SK-N-SH (cell line): ENCODE measurements around the gene SLC16A13. TPM values are rescaled to one million over a fixed set of nuclear protein-coding genes. Genes with fewer than 3 reads are reported as not detected.

ENCODE experiments used
- CTCF ChIA-PET: fragments of 300-600, 350-600 bp; formaldehyde crosslinking; extraction: SDS; loops from one replicate; lab custom pipeline; 2021; lab: Yijun Ruan, JAX
- POLR2A ChIA-PET: fragments of 350-600 bp; sonication (Branson Sonifier 250); formaldehyde crosslinking; extraction: SDS; loops from one replicate; lab custom pipeline; 2020; ENCODE audit warnings: antibody characterized with exemption, inconsistent platforms; lab: Yijun Ruan, JAX
- DNase-seq: peaks from one replicate; pipeline ENCODE4 v3.0.0; 2012
- H2AFZ ChIP-seq: fragments of 200-600 bp; sonication (generic); 2 replicates; pipeline ENCODE4 v1.8.1; 2016; ENCODE audit warnings: antibody characterized with exemption, mild to moderate bottlenecking, low read depth
- H3F3A ChIP-seq: fragments of 200-600 bp; sonication (generic); replicated peaks from 2 replicates; pipeline ENCODE3; 2016; ENCODE audit warnings: antibody characterized with exemption, mild to moderate bottlenecking; ENCODE audit not compliant: insufficient read depth
- H3K27ac ChIP-seq, 2 experiments: fragments of 200-500 bp in 1 of 2; fragments of 200-600 bp in 1 of 2; sonication (Bioruptor generic) in 1 of 2; sonication (generic), shearing (Covaris generic) in 1 of 2; 2 replicates each; pipeline versions ENCODE4 v1.5.1 to v1.6.1; 2014 to 2016; ENCODE audit warnings: low read depth in 2 of 2, inconsistent platforms in 1 of 2, low read length in 1 of 2, mild to moderate bottlenecking in 1 of 2, mixed read lengths in 1 of 2
- H3K27me3 ChIP-seq: fragments of 200-600 bp; sonication (generic), shearing (Covaris generic); 2 replicates; pipeline ENCODE4 v1.6.1; 2016; ENCODE audit warnings: mixed run types; ENCODE audit not compliant: insufficient read depth
- H3K36me3 ChIP-seq, 2 experiments: fragments of 200-500 bp in 1 of 2; fragments of 200-600 bp in 1 of 2; sonication (Bioruptor generic) in 1 of 2; sonication (generic) in 1 of 2; replicated peaks in 1 of 2; 2 replicates each; pipeline versions ENCODE3 to v1.5.1; 2014 to 2016; ENCODE audit warnings: low read length in 1 of 2, mild to moderate bottlenecking in 1 of 2; ENCODE audit not compliant: insufficient read depth in 2 of 2, control insufficient read depth in 1 of 2
- H3K4me1 ChIP-seq, 2 experiments: fragments of 200-500 bp in 1 of 2; fragments of 200-600 bp in 1 of 2; sonication (Bioruptor generic) in 1 of 2; sonication (generic), shearing (Covaris generic) in 1 of 2; 2 replicates each; pipeline versions ENCODE4 v1.5.1 to v1.6.1; 2014 to 2016; ENCODE audit warnings: low read depth in 1 of 2, low read length in 1 of 2, mixed run types in 1 of 2; ENCODE audit not compliant: insufficient read depth in 2 of 2, control insufficient read depth in 1 of 2
- H3K4me2 ChIP-seq: fragments of 200-600 bp; sonication (generic), shearing (Covaris generic); 2 replicates; pipeline ENCODE4 v1.6.1; 2017; ENCODE audit warnings: mixed run types
- H3K4me3 ChIP-seq, 2 experiments: fragments of 200-500 bp in 1 of 2; fragments of 200-600 bp in 1 of 2; sonication (Bioruptor generic) in 1 of 2; sonication (generic), shearing (Covaris generic) in 1 of 2; 2 replicates each; pipeline versions ENCODE4 v1.5.1 to v1.8.1; 2014 to 2016; ENCODE audit warnings: low read depth in 2 of 2, inconsistent platforms in 1 of 2, low read length in 1 of 2, mild to moderate bottlenecking in 1 of 2, mixed read lengths in 1 of 2, moderate library complexity in 1 of 2
- H3K79me2 ChIP-seq: fragments of 200-600 bp; sonication (generic); 2 replicates; pipeline ENCODE4 v1.8.1; 2017; ENCODE audit warnings: mild to moderate bottlenecking; ENCODE audit not compliant: insufficient read depth
- H3K9ac ChIP-seq: fragments of 200-600 bp; sonication (generic); 2 replicates; pipeline ENCODE4 v1.6.1; 2017; ENCODE audit warnings: mixed run types
- H3K9me2 ChIP-seq: fragments of 200-600 bp; sonication (generic); 2 replicates; pipeline ENCODE4 v1.6.1; 2017; ENCODE audit warnings: mixed run types
- H3K9me3 ChIP-seq: fragments of 200-600 bp; sonication (generic); 2 replicates; pipeline ENCODE4 v1.6.1; 2017; ENCODE audit warnings: mixed run types, mild to moderate bottlenecking, moderate library complexity
- H4K20me1 ChIP-seq: fragments of 200-600 bp; sonication (generic); 2 replicates; pipeline ENCODE4 v1.6.1; 2017; ENCODE audit warnings: mild to moderate bottlenecking, mixed run types; ENCODE audit not compliant: insufficient read depth
- CHD2 ChIP-seq: fragments of 150-350 bp; IDR thresholded peaks from 2 replicates; pipeline ENCODE4 v1.6.1; 2018; ENCODE audit warnings: low read length; ENCODE audit not compliant: partially characterized antibody
- CTCF ChIP-seq: fragments of 200-600 bp; sonication (generic); IDR thresholded peaks from 2 replicates; pipeline ENCODE4 v1.6.1; 2017; ENCODE audit warnings: antibody characterized with exemption, mild to moderate bottlenecking, moderate library complexity
- FOSL2 ChIP-seq: IDR thresholded peaks from 2 replicates; pipeline ENCODE4 v1.4.0; 2012; ENCODE audit warnings: low read depth, mild to moderate bottlenecking, moderate library complexity, borderline replicate concordance
- FOXM1 ChIP-seq: IDR thresholded peaks from 2 replicates; pipeline ENCODE4 v1.4.0; 2012; ENCODE audit warnings: low read depth, mild to moderate bottlenecking
- IRF3 ChIP-seq: fragments of 150-350 bp; IDR thresholded peaks from 2 replicates; pipeline ENCODE4 v1.6.1; 2016; ENCODE audit warnings: mild to moderate bottlenecking, low read depth, low read length
- MEF2A ChIP-seq: IDR thresholded peaks from 2 replicates; pipeline ENCODE4 v1.4.0; 2012; ENCODE audit warnings: low read depth, borderline replicate concordance
- MXI1 ChIP-seq: IDR thresholded peaks from 2 replicates; pipeline ENCODE4 v1.6.1; 2012; ENCODE audit warnings: mild to moderate bottlenecking, low read depth, low read length, improper control_type of control experiment
- NFIC ChIP-seq: IDR thresholded peaks from 2 replicates; pipeline ENCODE4 v1.4.0; 2012; ENCODE audit warnings: borderline replicate concordance
- PBX3 ChIP-seq: IDR thresholded peaks from 2 replicates; pipeline ENCODE4; 2012
- RAD21 ChIP-seq: IDR thresholded peaks from 2 replicates; pipeline ENCODE4 v1.6.1; 2012; ENCODE audit warnings: mild to moderate bottlenecking, low read length
- RCOR1 ChIP-seq: fragments of 150-350 bp; IDR thresholded peaks from 2 replicates; pipeline ENCODE4 v1.6.1; 2017; ENCODE audit warnings: antibody characterized with exemption, low read length
- RFX5 ChIP-seq: IDR thresholded peaks from 2 replicates; pipeline ENCODE4 v1.6.1; 2012; ENCODE audit warnings: mild to moderate bottlenecking, improper control_type of control experiment, low read length
- TCF12 ChIP-seq: IDR thresholded peaks from 2 replicates; pipeline ENCODE4 v1.4.0; 2012
- ZBTB33 ChIP-seq: IDR thresholded peaks from 2 replicates; pipeline ENCODE4 v1.4.0; 2012; ENCODE audit warnings: low read depth, borderline replicate concordance
- WGBS: methylation state at CpG from one replicate; pipeline ENCODE4 v1.1.6; 2017; ENCODE audit warnings: low lambda C conversion rate; 5-methylcytosine and 5-hydroxymethylcytosine counted together
- polyA plus RNA-seq, 3 experiments: library from polyadenylated mRNA; depleted of rRNA; stranded (reverse); fragments of >200 nt; gene quantifications; 2 replicates each; pipeline ENCODE4 v1.2.3, GENCODE V29; 2012

Gene SLC16A13
- polyA plus RNA-seq, 1 of the 3 experiments (the other 2 are of a cell fraction) = 3.9 TPM

DNA sequence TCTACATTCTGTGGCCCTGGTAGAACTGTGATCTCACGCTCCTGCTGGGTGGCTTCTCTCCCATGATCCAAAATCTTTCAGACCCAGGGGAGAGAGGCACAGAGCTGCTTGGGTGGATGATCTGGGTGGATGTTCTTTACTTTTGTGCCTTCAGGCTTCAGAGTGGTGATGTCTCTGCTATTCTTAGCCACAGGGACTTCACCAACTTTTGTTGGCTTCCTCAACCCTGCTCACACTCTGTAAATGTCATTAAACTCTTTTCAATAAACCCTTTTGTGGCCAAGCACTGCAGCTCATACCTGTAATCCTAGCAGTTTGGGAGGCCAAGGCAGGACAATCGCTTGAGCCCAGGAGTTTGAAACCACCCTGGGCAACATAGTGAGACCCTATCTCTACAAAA, 36.6 kb downstream of the SLC16A13 start (continued):
- TF ChIP-seq IRF3 = no peak
- TF ChIP-seq RFX5 = no peak
- TF ChIP-seq CHD2 = no peak
- TF ChIP-seq NFIC = no peak
- TF ChIP-seq MEF2A = no peak

DNA sequence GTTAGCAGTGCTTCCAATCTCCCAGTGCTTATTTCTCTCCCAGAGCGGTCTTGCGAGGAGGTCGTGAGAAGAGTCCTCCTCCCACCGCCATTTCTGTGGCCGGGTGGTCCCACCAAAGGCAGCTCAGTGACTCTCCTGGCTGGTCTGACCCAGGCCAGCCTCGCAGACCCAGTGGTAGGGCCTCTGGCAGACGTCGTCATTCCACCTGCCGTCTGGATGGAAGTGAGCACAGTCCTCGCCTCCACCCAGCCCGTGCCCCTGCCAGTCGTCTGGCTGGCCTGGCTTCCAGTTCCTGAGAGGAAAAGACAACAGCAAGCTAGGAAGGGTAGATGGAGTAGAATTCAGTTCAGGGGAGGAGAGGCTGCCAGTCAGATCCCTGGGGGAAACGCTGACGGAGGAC, 39.1 kb downstream of the SLC16A13 start:
- Histone ChIP-seq H3K9me3 (no peaks in the 10 kb centered on the region), H3K9ac (no peak overlapping the region), H3K79me2 (no peaks in the 10 kb centered on the region), H3K27ac (no peak overlapping the region), H4K20me1 (no peaks in the 10 kb centered on the region), H3K4me1 (no peaks in the 10 kb centered on the region), H3K27me3 (peaks cover 40% of the 10 kb centered on the region), H3F3A (no peaks in the 10 kb centered on the region), H3K4me3 (no peak overlapping the region), H3K4me2 (no peak overlapping the region), H3K9me2 (no peaks in the 10 kb centered on the region), H2AFZ (no peak overlapping the region), H3K36me3 (no peaks in the 10 kb centered on the region)
- DNase-seq = no peak
- TF ChIP-seq FOSL2 (no peak), MXI1 (no peak), PBX3 (no peak), RCOR1 (no peak), CHD2 (no peak), TCF12 (no peak), ZBTB33 (no peak), CTCF (no peak), RAD21 (no peak), FOXM1 (no peak), IRF3 (no peak)
- 17% methylated on average over 11 of the region's 14 CpGs for WGBS
- ChIA-PET CTCF (interaction anchor here (0.6 to 1.7 kb wide), 5 partner anchors 21 to 64 kb away, joined by 3 to 5 read pairs (median 3); no protein-coding TSS in a partner anchor), POLR2A (no interaction called here)
